ENCODE data around the gene ATAT1. TPM values are rescaled to one million over a fixed set of nuclear protein-coding genes. Genes with fewer than 3 reads are reported as not detected.

ATAT1 gene
- total and polyA plus RNA-seq, 2 of the 13 experiments (the other 11 are each of a cell fraction or from before 2014, with no cell fraction given): 9.2 to 23.6 TPM

DNA sequence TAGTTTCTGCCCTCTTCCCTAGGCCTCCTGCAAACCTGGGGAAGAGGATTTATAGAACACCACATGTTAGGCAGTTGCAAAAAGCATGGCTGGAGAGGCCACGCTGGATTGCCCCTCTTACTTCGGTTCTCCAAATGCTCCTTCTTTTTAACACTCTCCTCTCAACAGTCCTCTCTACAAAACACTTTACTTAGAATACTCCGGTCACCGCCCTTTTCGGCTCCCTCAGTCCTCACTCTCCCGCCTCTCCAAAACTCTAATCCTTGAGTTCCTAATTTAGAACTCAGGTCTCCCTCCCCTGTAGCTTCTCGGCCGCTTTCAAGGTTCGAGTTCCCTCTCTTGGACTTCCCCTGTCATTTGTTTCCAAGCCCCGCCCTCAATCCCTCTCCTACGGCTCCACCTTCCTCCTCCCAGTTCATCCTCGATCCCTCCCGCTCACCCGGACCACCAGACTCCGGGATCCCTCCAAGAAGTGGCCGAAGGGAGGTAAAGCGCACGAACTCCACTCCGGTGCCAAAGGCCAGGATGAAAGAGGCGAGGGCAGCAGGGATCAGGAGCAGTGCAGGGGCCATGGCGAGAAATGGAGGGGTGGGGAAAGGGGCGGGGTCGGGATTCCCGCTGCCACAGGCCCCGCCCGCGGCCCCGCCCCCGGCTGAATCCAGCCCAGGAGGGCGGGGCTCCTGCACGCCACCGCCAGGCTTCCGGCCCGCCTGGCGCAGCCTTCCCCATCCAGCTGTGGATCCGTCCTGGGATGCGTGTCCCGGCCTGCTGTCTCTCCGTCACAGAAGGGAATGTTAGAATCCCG, 63.9 kb downstream of the ATAT1 start, which contains the start of gene NRM (continued):
- TF ChIP-seq, protein P1, sequence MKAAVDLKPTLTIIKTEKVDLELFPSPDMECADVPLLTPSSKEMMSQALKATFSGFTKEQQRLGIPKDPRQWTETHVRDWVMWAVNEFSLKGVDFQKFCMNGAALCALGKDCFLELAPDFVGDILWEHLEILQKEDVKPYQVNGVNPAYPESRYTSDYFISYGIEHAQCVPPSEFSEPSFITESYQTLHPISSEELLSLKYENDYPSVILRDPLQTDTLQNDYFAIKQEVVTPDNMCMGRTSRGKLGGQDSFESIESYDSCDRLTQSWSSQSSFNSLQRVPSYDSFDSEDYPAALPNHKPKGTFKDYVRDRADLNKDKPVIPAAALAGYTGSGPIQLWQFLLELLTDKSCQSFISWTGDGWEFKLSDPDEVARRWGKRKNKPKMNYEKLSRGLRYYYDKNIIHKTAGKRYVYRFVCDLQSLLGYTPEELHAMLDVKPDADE (CRISPR knock-in tag; IDR thresholded peaks at IDR 0.05): 0 out of 2 replicates have a peak, but pooled peaks have one; percentile 33
- TF ChIP-seq, protein P2, sequence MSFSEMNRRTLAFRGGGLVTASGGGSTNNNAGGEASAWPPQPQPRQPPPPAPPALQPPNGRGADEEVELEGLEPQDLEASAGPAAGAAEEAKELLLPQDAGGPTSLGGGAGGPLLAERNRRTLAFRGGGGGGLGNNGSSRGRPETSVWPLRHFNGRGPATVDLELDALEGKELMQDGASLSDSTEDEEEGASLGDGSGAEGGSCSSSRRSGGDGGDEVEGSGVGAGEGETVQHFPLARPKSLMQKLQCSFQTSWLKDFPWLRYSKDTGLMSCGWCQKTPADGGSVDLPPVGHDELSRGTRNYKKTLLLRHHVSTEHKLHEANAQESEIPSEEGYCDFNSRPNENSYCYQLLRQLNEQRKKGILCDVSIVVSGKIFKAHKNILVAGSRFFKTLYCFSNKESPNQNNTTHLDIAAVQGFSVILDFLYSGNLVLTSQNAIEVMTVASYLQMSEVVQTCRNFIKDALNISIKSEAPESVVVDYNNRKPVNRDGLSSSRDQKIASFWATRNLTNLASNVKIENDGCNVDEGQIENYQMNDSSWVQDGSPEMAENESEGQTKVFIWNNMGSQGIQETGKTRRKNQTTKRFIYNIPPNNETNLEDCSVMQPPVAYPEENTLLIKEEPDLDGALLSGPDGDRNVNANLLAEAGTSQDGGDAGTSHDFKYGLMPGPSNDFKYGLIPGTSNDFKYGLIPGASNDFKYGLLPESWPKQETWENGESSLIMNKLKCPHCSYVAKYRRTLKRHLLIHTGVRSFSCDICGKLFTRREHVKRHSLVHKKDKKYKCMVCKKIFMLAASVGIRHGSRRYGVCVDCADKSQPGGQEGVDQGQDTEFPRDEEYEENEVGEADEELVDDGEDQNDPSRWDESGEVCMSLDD (CRISPR knock-in tag; IDR thresholded peaks at IDR 0.05; ENCODE audit: borderline replicate concordance): no peak
- TF ChIP-seq ZNF292 (CRISPR knock-in tag; IDR thresholded peaks at IDR 0.05; ENCODE audit: borderline replicate concordance, low read depth) (no peak), KDM5B (CRISPR knock-in tag; IDR thresholded peaks at IDR 0.05; ENCODE audit: borderline replicate concordance) (no peak), RFXANK (CRISPR knock-in tag; IDR thresholded peaks at IDR 0.05) (no peak), ZNF570 (CRISPR knock-in tag; IDR thresholded peaks at IDR 0.05; ENCODE audit: borderline replicate concordance) (no peak), ADNP (CRISPR knock-in tag; IDR thresholded peaks at IDR 0.05) (no peak), LCORL (IDR thresholded peaks at IDR 0.05) (no peak), LCORL (CRISPR knock-in tag; IDR thresholded peaks at IDR 0.05) (peak; percentile 53; the same call in 1 of the 2 replicates), ZNF557 (CRISPR knock-in tag; IDR thresholded peaks at IDR 0.05) (0 out of 2 replicates have a peak, but pooled peaks have one; percentile 42), EEA1 (CRISPR knock-in tag; IDR thresholded peaks at IDR 0.05; ENCODE audit: borderline replicate concordance) (no peak), ZNF24 (IDR thresholded peaks at IDR 0.05) (no peak), PCBP1 (IDR thresholded peaks at IDR 0.05; ENCODE audit: borderline replicate concordance, low read depth, low read length) (no peak), ZIK1 (CRISPR knock-in tag; IDR thresholded peaks at IDR 0.05; ENCODE audit: borderline replicate concordance, low read depth) (no peak), SIN3A (IDR thresholded peaks at IDR 0.05; ENCODE audit: borderline replicate concordance, low read depth, low read length) (peak; percentile 77; the same call in 1 of the 2 replicates), AGO2 (optimal IDR thresholded peaks at IDR 0.05; ENCODE audit: low read depth, low read length) (peak; percentile 23), TSC22D2 (CRISPR knock-in tag; IDR thresholded peaks at IDR 0.05; ENCODE audit: borderline replicate concordance) (peak; percentile 84; the same call in 1 of the 2 replicates), MATR3 (CRISPR knock-in tag; IDR thresholded peaks at IDR 0.05) (no peak)
- TF ChIP-seq, protein P3, sequence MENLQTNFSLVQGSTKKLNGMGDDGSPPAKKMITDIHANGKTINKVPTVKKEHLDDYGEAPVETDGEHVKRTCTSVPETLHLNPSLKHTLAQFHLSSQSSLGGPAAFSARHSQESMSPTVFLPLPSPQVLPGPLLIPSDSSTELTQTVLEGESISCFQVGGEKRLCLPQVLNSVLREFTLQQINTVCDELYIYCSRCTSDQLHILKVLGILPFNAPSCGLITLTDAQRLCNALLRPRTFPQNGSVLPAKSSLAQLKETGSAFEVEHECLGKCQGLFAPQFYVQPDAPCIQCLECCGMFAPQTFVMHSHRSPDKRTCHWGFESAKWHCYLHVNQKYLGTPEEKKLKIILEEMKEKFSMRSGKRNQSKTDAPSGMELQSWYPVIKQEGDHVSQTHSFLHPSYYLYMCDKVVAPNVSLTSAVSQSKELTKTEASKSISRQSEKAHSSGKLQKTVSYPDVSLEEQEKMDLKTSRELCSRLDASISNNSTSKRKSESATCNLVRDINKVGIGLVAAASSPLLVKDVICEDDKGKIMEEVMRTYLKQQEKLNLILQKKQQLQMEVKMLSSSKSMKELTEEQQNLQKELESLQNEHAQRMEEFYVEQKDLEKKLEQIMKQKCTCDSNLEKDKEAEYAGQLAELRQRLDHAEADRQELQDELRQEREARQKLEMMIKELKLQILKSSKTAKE (CRISPR knock-in tag; IDR thresholded peaks at IDR 0.05; ENCODE audit: borderline replicate concordance): peak; percentile 23; the same call in 1 of the 2 replicates
- TF ChIP-seq, protein P4, sequence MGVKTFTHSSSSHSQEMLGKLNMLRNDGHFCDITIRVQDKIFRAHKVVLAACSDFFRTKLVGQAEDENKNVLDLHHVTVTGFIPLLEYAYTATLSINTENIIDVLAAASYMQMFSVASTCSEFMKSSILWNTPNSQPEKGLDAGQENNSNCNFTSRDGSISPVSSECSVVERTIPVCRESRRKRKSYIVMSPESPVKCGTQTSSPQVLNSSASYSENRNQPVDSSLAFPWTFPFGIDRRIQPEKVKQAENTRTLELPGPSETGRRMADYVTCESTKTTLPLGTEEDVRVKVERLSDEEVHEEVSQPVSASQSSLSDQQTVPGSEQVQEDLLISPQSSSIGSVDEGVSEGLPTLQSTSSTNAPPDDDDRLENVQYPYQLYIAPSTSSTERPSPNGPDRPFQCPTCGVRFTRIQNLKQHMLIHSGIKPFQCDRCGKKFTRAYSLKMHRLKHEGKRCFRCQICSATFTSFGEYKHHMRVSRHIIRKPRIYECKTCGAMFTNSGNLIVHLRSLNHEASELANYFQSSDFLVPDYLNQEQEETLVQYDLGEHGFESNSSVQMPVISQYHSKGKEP (CRISPR knock-in tag; IDR thresholded peaks at IDR 0.05): no peak
- TF ChIP-seq, protein P5, sequence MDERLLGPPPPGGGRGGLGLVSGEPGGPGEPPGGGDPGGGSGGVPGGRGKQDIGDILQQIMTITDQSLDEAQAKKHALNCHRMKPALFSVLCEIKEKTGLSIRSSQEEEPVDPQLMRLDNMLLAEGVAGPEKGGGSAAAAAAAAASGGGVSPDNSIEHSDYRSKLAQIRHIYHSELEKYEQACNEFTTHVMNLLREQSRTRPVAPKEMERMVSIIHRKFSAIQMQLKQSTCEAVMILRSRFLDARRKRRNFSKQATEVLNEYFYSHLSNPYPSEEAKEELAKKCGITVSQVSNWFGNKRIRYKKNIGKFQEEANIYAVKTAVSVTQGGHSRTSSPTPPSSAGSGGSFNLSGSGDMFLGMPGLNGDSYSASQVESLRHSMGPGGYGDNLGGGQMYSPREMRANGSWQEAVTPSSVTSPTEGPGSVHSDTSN (CRISPR knock-in tag; IDR thresholded peaks at IDR 0.05): no peak
